ENCODE measurements around the gene NF2.

DNA sequence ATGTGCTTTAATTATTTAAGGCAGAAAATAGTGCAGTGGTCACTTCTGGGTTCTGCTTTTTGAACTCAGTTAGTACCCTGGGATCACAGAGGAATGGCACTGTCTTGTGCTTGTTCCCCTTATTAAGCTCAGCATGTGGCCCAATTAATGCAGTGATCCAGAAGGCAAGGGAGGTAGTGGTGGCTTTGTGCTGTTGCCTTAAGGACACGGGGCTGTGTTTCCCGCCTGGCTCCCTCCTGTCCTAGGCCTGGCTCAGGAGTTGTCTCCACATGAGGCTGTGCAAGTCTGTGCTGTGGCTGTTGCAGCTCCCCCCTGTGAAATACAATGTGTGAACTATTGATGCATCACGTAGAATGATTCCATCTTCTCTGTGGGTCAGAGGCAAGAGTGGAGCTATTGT is 67.2 kb downstream of the NF2 start:
- TF ChIP-seq, protein P1, sequence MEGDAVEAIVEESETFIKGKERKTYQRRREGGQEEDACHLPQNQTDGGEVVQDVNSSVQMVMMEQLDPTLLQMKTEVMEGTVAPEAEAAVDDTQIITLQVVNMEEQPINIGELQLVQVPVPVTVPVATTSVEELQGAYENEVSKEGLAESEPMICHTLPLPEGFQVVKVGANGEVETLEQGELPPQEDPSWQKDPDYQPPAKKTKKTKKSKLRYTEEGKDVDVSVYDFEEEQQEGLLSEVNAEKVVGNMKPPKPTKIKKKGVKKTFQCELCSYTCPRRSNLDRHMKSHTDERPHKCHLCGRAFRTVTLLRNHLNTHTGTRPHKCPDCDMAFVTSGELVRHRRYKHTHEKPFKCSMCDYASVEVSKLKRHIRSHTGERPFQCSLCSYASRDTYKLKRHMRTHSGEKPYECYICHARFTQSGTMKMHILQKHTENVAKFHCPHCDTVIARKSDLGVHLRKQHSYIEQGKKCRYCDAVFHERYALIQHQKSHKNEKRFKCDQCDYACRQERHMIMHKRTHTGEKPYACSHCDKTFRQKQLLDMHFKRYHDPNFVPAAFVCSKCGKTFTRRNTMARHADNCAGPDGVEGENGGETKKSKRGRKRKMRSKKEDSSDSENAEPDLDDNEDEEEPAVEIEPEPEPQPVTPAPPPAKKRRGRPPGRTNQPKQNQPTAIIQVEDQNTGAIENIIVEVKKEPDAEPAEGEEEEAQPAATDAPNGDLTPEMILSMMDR (IDR thresholded peaks at IDR 0.05) = no peak
- no peak for TF ChIP-seq POLR2A (IDR thresholded peaks at IDR 0.05)

All from right lobe of liver (tissue), 4 donors.